ENCODE measurements around the gene HBG1. TPM values are rescaled to one million over a fixed set of nuclear protein-coding genes. Genes with fewer than 3 reads are reported as not detected.

Gene HBG1
- total RNA-seq, 1 donor from 2014 or later, result not detected

DNA sequence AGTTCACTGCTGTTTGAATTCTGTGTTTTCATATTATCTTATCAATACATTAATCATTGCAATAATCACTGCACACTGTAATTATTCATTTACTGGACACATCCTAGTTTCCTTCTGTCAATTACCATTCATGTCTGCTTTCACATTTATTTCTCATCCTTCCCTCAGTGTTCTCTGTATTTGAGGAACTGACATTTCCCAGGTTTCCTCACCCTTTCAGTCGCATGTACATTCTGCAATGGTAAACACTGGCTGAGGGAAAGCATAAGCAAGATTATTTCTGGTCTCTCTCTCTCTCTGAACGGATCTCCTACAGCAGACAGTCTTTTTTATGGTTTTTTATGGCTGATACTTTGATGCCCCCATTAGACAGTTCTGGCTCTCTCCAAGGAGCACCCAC, 11.2 kb downstream of the HBG1 start:
- Mint-ChIP-seq H3K4me1 (ENCODE audit: low read depth) (no peaks in the 10 kb centered on the region), H3K4me3 (ENCODE audit: unreplicated experiment) (no peak overlapping the region), H3K36me3 (ENCODE audit: low read depth) (no peaks in the 10 kb centered on the region), H3K9me3 (ENCODE audit: low read depth) (no peaks in the 10 kb centered on the region), H3K27ac (ENCODE audit: unreplicated experiment) (no peak overlapping the region), H3K27me3 (ENCODE audit: low read depth) (peaks cover 49% of the 10 kb centered on the region)
- DNase-seq (ENCODE audit: low spot score), result no peak
- TF ChIP-seq, protein P1, sequence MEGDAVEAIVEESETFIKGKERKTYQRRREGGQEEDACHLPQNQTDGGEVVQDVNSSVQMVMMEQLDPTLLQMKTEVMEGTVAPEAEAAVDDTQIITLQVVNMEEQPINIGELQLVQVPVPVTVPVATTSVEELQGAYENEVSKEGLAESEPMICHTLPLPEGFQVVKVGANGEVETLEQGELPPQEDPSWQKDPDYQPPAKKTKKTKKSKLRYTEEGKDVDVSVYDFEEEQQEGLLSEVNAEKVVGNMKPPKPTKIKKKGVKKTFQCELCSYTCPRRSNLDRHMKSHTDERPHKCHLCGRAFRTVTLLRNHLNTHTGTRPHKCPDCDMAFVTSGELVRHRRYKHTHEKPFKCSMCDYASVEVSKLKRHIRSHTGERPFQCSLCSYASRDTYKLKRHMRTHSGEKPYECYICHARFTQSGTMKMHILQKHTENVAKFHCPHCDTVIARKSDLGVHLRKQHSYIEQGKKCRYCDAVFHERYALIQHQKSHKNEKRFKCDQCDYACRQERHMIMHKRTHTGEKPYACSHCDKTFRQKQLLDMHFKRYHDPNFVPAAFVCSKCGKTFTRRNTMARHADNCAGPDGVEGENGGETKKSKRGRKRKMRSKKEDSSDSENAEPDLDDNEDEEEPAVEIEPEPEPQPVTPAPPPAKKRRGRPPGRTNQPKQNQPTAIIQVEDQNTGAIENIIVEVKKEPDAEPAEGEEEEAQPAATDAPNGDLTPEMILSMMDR (IDR thresholded peaks at IDR 0.05), result no peak

DNA sequence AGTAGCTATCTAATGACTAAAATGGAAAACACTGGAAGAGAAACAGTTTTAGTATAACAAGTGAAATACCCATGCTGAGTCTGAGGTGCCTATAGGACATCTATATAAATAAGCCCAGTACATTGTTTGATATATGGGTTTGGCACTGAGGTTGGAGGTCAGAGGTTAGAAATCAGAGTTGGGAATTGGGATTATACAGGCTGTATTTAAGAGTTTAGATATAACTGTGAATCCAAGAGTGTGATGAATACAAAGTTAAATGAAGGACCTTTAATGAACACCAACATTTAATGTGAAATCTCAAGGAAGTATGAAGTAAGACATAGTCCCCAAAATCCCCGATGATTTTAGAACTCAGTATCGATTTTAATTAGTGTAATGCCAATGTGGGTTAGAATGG, 12.2 kb downstream of the HBG1 start:
- DNase-seq (ENCODE audit: low spot score), result no peak
- TF ChIP-seq, protein P1 (IDR thresholded peaks at IDR 0.05), result no peak
- no peaks in the 10 kb centered on the region for H3K36me3 Mint-ChIP-seq (ENCODE audit: low read depth)
- H3K9me3 Mint-ChIP-seq (ENCODE audit: low read depth), result no peaks in the 10 kb centered on the region
- no peak overlapping the region for H3K27ac Mint-ChIP-seq (ENCODE audit: unreplicated experiment)
- no peaks in the 10 kb centered on the region for H3K4me1 Mint-ChIP-seq (ENCODE audit: low read depth)
- H3K27me3 Mint-ChIP-seq (ENCODE audit: low read depth), result peaks cover 44% of the 10 kb centered on the region
- H3K4me3 Mint-ChIP-seq (ENCODE audit: unreplicated experiment), result no peak overlapping the region

DNA sequence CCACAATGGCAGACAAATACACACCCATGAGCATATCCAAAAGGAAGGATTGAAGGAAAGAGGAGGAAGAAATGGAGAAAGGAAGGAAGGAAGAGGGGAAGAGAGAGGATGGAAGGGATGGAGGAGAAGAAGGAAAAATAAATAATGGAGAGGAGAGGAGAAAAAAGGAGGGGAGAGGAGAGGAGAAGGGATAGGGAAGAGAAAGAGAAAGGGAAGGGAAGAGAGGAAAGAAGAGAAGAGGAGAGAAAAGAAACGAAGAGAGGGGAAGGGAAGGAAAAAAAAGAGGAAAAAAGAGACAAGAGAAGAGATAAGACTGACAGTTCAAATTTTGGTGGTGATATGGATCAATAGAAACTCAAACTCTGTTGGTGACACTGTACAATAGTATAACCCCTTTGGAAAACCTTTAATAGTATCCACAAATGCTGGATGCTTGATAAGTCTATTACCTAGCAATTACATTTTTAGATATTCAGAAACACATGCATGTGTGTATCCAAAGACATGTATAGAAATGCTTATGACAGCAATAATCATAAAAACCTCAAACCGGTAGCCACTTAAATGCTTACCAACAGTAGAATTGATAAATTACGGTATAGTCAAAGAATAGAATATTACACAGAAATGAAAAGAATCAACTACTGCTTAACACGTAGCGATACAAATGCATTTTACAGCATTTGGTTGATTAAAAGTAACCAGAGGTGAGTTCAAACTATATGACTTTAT, 14.1 kb downstream of the HBG1 start:
- Mint-ChIP-seq H3K27ac (ENCODE audit: unreplicated experiment) (no peak overlapping the region), H3K27me3 (ENCODE audit: low read depth) (peaks cover 34% of the 10 kb centered on the region), H3K36me3 (ENCODE audit: low read depth) (no peaks in the 10 kb centered on the region), H3K9me3 (ENCODE audit: low read depth) (no peaks in the 10 kb centered on the region), H3K4me1 (ENCODE audit: low read depth) (no peaks in the 10 kb centered on the region), H3K4me3 (ENCODE audit: unreplicated experiment) (no peak overlapping the region)
- no peak for DNase-seq (ENCODE audit: low spot score)
- TF ChIP-seq, protein P1 (IDR thresholded peaks at IDR 0.05), result no peak

- H3K36me3 Mint-ChIP-seq (ENCODE audit: low read depth), result no peaks in the 10 kb centered on the region
- no peaks in the 10 kb centered on the region for H3K4me1 Mint-ChIP-seq (ENCODE audit: low read depth)
- TF ChIP-seq, protein P1 (IDR thresholded peaks at IDR 0.05), result no peak
- peaks cover 28% of the 10 kb centered on the region for H3K27me3 Mint-ChIP-seq (ENCODE audit: low read depth)
- H3K4me3 Mint-ChIP-seq (ENCODE audit: unreplicated experiment), result no peak within 1 kb of the TSS
- no peak for DNase-seq (ENCODE audit: low spot score)
- H3K9me3 Mint-ChIP-seq (ENCODE audit: low read depth), result no peaks in the 10 kb centered on the region
- no peak within 1 kb of the TSS for H3K27ac Mint-ChIP-seq (ENCODE audit: unreplicated experiment)
Observed at GRCh38 chr11:5234381-5234834, 15.2 kb downstream of the HBG1 start, which contains the start of gene HBD. Gene HBD (minus strand): TSS chr11:5234483. CDS start chr11:5234433, 50 bp downstream.

- H3K9me3 Mint-ChIP-seq (ENCODE audit: low read depth), result no peaks in the 10 kb centered on the region
- H3K27ac Mint-ChIP-seq (ENCODE audit: unreplicated experiment), result no peak overlapping the region
- H3K27me3 Mint-ChIP-seq (ENCODE audit: low read depth), result peaks cover 23% of the 10 kb centered on the region
- no peaks in the 10 kb centered on the region for H3K4me1 Mint-ChIP-seq (ENCODE audit: low read depth)
- no peak overlapping the region for H3K4me3 Mint-ChIP-seq (ENCODE audit: unreplicated experiment)
- no peak for DNase-seq (ENCODE audit: low spot score)
- TF ChIP-seq, protein P1 (IDR thresholded peaks at IDR 0.05), result no peak
- no peaks in the 10 kb centered on the region for H3K36me3 Mint-ChIP-seq (ENCODE audit: low read depth)
Observed at GRCh38 chr11:5233307-5233706, 16.4 kb downstream of the HBG1 start.

Data from chondrocyte (in vitro differentiated cells).